Right atrium auricular region (tissue), 2 donors: ENCODE data around the gene PPEF2. TPM values are rescaled to one million over a fixed set of nuclear protein-coding genes. Genes with fewer than 3 reads are reported as not detected.

Source experiments
- DNase-seq: peaks from one replicate; pipeline ENCODE4 v3.0.0-alpha.2; 2019; ENCODE audit warnings: low spot score
- H3K27ac ChIP-seq, 2 donors: fragments of 200-600 bp; sonication (generic); 1 replicate in 1 of 2; 2 replicates in 1 of 2; pipeline ENCODE4 v1.5.1; 2016 to 2019
- H3K27me3 ChIP-seq, 2 donors: fragments of 200-600 bp; sonication (generic); one replicate each; pipeline versions ENCODE4 v1.5.1 to v1.6.0; 2017 to 2019
- H3K36me3 ChIP-seq: fragments of 200-600 bp; sonication (generic); one replicate; pipeline ENCODE4 v1.5.1; 2016
- H3K4me1 ChIP-seq, 2 donors: fragments of 200-600 bp; sonication (generic); one replicate each; pipeline versions ENCODE4 v1.5.1 to v1.6.0; 2017 to 2019
- H3K4me3 ChIP-seq, 2 donors: fragments of 200-600 bp; sonication (generic); 1 replicate in 1 of 2; 2 replicates in 1 of 2; pipeline ENCODE4 v1.5.1; 2017 to 2019; ENCODE audit warnings: mild to moderate bottlenecking in 1 of 2, moderate library complexity in 1 of 2
- H3K9me3 ChIP-seq, 2 donors: fragments of 200-600 bp; sonication (generic); one replicate each; pipeline ENCODE4 v1.5.1; 2019
- CTCF ChIP-seq, 2 donors: fragments of 200-600 bp; sonication (generic); IDR thresholded peaks; one replicate each; pipeline ENCODE4 v1.5.1; 2019; ENCODE audit warnings: antibody characterized with exemption in 2 of 2
- total RNA-seq, 2 donors: library from RNA; depleted of rRNA; stranded (reverse); fragments of >200 nt; gene quantifications; one replicate each; pipeline ENCODE4 v1.1.0, GENCODE V29; 2016

PPEF2 gene
- total RNA-seq, 2 donors from 2014 or later, result not detected

- H3K4me3 ChIP-seq, result no peak overlapping the region
- H3K36me3 ChIP-seq, result no peaks in the 10 kb centered on the region
- no peaks in the 10 kb centered on the region for H3K4me1 ChIP-seq
- no peaks in the 10 kb centered on the region for H3K27me3 ChIP-seq
- H3K9me3 ChIP-seq, result no peaks in the 10 kb centered on the region
- no peak for DNase-seq
- no peak overlapping the region for H3K27ac ChIP-seq
- TF ChIP-seq CTCF (IDR thresholded peaks at IDR 0.05), result no peak
Observed at GRCh38 chr4:75909405-75909804, 7.2 kb upstream of the PPEF2 start.

- no peaks in the 10 kb centered on the region for H3K36me3 ChIP-seq
- H3K4me3 ChIP-seq, result no peak overlapping the region
- H3K27ac ChIP-seq, result no peak overlapping the region
- no peaks in the 10 kb centered on the region for H3K27me3 ChIP-seq
- no peaks in the 10 kb centered on the region for H3K4me1 ChIP-seq
- no peak for DNase-seq
- TF ChIP-seq CTCF (IDR thresholded peaks at IDR 0.05), result no peak
- no peaks in the 10 kb centered on the region for H3K9me3 ChIP-seq
Observed at GRCh38 chr4:75908555-75908954, 6.3 kb upstream of the PPEF2 start.

GRCh38 chr4:75907966-75908365 is 5.7 kb upstream of the PPEF2 start:
- Histone ChIP-seq H3K4me1 (no peaks in the 10 kb centered on the region), H3K27ac (no peak overlapping the region), H3K4me3 (no peak overlapping the region), H3K27me3 (no peaks in the 10 kb centered on the region), H3K9me3 (no peaks in the 10 kb centered on the region), H3K36me3 (no peaks in the 10 kb centered on the region)
- TF ChIP-seq CTCF (IDR thresholded peaks at IDR 0.05), result no peak
- no peak for DNase-seq

DNA sequence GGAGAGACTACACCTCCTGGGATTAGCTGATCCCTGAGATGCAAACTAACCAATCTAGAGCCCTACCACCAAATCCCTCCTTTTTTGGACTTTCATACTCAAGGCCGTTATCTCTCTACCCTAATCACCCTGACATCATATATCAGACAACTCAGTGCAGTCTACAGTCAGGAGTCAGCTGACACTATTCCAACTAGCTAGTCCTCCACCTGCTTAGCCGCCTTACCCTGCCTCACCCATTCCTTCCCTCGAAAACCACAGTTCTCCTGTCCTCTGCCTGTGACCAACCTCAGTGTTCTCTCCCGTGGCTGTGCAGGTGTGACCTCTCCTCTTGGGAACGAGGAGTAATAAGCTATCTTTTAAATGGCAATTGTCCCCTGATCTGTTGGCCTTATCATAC is 1.8 kb upstream of the PPEF2 start:
- no peak for TF ChIP-seq CTCF (IDR thresholded peaks at IDR 0.05)
- no peaks in the 10 kb centered on the region for H3K27me3 ChIP-seq
- H3K4me1 ChIP-seq, result no peaks in the 10 kb centered on the region
- no peak overlapping the region for H3K27ac ChIP-seq
- H3K9me3 ChIP-seq, result no peaks in the 10 kb centered on the region
- no peaks in the 10 kb centered on the region for H3K36me3 ChIP-seq
- DNase-seq, result no peak
- no peak overlapping the region for H3K4me3 ChIP-seq

DNA sequence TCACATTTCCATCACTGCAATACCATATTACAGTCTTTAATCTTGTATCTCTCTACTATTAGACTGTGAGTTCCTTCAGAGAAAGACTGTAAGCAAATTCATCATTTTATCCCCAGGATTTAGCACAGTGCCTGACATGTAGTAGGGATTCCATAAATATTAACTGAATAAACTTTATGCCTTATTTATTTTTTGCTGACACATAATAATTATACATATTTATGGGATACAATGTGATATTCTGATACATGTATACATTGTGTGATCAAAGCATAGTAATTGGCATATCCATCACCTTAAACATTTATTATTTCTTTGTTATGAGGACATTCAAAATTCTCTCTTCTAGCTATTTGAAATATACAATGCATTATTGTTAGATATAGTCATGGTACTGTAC is 3.7 kb downstream of the PPEF2 start:
- no peaks in the 10 kb centered on the region for H3K36me3 ChIP-seq
- no peaks in the 10 kb centered on the region for H3K4me1 ChIP-seq
- H3K27me3 ChIP-seq, result no peaks in the 10 kb centered on the region
- H3K27ac ChIP-seq, result no peak overlapping the region
- DNase-seq, result no peak
- H3K9me3 ChIP-seq, result no peaks in the 10 kb centered on the region
- TF ChIP-seq CTCF (IDR thresholded peaks at IDR 0.05), result no peak
- H3K4me3 ChIP-seq, result no peak overlapping the region

- peak; percentile 22 to 67 for TF ChIP-seq CTCF (IDR thresholded peaks at IDR 0.05)
- no peaks in the 10 kb centered on the region for H3K36me3 ChIP-seq
- no peak for DNase-seq
Observed at GRCh38 chr4:75895744-75896314, 6.4 kb downstream of the PPEF2 start.

More at GRCh38 chr4:75895744-75896314, 6.4 kb downstream of the PPEF2 start:
- Histone ChIP-seq H3K9me3 (no peaks in the 10 kb centered on the region), H3K27me3 (no peaks in the 10 kb centered on the region), H3K4me1 (no peaks in the 10 kb centered on the region), H3K27ac (no peak overlapping the region), H3K4me3 (no peak overlapping the region)
